HG03139 (cell line): ENCODE results near the gene SIT1.
"Not testable (repeated sequence)": the region's sequence is repeated elsewhere in the genome, so short reads cannot be mapped to it uniquely, and the experiment has no call there.

Source experiments
- ATAC-seq: cut with Tn5 transposase; IDR thresholded peaks from one replicate; pipeline ENCODE4 v1.9.1; 2021; ENCODE audit not compliant: unreplicated experiment

Gene SIT1

GRCh38 chr9:35638751-35639150, 12.0 kb downstream of the SIT1 start:
- not testable (repeated sequence) for ATAC-seq

GRCh38 chr9:35637427-35637955, 13.2 kb downstream of the SIT1 start:
- not testable (repeated sequence) for ATAC-seq

- ATAC-seq: not testable (repeated sequence)
Observed at GRCh38 chr9:35636877-35637246, 13.9 kb downstream of the SIT1 start.

GRCh38 chr9:35636135-35636876, 14.4 kb downstream of the SIT1 start:
- no peak for ATAC-seq

GRCh38 chr9:35635730-35636129, 15.0 kb downstream of the SIT1 start:
- no peak for ATAC-seq

- no peak for ATAC-seq
Observed at GRCh38 chr9:35629597-35629996, 21.1 kb downstream of the SIT1 start.

- no peak for ATAC-seq
Observed at GRCh38 chr9:35628389-35628991, 22.2 kb downstream of the SIT1 start.

GRCh38 chr9:35627575-35627974, 23.2 kb downstream of the SIT1 start:
- ATAC-seq: no peak

GRCh38 chr9:35619800-35620158, 31.0 kb downstream of the SIT1 start:
- no peak for ATAC-seq

GRCh38 chr9:35618854-35619799, 31.6 kb downstream of the SIT1 start:
- ATAC-seq: no peak

GRCh38 chr9:35618325-35618727, 32.4 kb downstream of the SIT1 start, which contains the start of gene CD72:
Gene CD72, minus strand, starts transcription at chr9:35618413. Its CDS starts 110 bp downstream, at chr9:35618303.
- ATAC-seq: no peak

- ATAC-seq: no peak
Observed at GRCh38 chr9:35617548-35617947, 33.2 kb downstream of the SIT1 start.

- ATAC-seq: peak; percentile 33
Observed at GRCh38 chr9:35616681-35617459, 33.9 kb downstream of the SIT1 start.

GRCh38 chr9:35615981-35616680, 34.6 kb downstream of the SIT1 start:
- ATAC-seq: no peak

GRCh38 chr9:35612843-35613242, 37.9 kb downstream of the SIT1 start:
- ATAC-seq: no peak

- not testable (repeated sequence) for ATAC-seq
Observed at GRCh38 chr9:35612066-35612465, 38.7 kb downstream of the SIT1 start.

GRCh38 chr9:35611230-35611797, 39.4 kb downstream of the SIT1 start:
- no peak for ATAC-seq

- no peak for ATAC-seq
Observed at GRCh38 chr9:35609820-35610163, 40.9 kb downstream of the SIT1 start.

GRCh38 chr9:35609001-35609819, 41.5 kb downstream of the SIT1 start:
- ATAC-seq: no peak
